HG03196 (cell line): Measurements from ENCODE around the gene PTPRD.

ENCODE experiments used
- ATAC-seq: cut with Tn5 transposase; IDR thresholded peaks from one replicate; pipeline ENCODE4 v1.9.1; 2021; ENCODE audit not compliant: unreplicated experiment

PTPRD gene

DNA sequence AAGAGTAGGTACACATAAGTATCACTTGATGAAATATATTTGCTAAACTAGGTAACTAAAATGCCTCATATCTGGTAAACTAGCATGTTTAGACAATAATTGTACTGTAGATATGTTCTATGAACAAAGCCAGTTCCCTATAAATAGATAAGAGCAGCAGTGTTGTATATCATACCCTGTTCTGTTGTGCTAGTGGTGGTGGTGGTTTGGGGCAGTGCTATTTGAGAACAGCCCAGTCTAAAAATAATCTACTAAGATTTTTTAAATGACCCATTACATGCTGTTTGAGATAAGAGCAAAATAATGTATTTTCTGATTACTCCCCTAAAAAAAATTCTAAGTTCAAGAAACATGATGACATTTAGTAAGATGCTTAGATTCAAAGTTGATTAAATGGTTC, 1984.0 kb downstream of the PTPRD start:
- ATAC-seq: no peak

DNA sequence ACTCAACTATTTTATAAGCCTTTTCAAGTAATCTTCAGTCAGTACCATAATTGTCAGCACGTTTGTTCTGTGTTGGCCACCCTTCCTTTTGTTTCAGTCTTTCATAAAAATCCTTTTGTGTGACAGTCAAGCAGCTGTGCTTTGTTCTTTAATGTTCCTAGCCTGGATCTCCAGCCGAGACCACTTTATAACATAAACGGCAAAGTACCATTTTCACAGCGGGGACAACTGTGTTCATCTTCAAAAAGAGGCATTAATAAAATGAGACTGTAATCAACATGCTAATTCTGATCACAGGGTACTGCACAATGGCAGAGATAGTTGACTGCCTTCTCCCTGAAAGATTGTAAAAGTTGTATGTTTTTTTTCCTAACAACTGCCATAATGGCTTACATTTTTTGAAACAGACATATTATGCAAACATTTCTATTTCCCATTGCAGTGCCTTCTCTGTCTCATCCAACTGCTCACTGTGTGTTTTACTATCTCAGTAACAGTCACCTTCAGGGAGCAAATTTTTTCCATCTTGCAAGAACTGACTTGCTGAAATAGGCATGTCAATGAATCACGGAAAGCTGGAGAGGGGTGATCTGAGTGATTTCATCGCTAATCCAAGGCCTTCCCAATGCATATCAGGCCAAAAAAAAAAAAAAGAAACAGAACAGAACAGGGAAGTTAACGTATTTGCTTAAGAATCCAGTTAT, 1984.7 kb downstream of the PTPRD start:
- no peak for ATAC-seq

DNA sequence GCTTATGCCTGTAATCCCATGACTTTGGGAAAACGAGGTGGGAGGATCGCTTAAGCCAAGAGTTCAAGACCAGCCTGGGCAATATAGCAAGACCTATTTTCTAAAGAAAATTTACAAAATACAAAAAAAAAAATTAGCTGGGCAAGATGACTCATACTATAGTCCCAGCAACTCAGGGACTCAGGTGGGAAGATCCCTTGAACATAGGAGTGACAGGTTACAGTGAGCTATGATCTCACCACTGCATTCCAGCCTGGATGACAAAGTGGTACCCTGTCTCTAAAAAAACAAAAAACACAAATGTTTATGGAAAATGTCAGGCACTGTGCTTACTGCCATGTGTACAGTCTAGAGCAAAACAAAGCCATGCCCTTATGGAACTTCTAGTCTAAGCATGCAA, 1989.9 kb downstream of the PTPRD start:
- no peak for ATAC-seq

DNA sequence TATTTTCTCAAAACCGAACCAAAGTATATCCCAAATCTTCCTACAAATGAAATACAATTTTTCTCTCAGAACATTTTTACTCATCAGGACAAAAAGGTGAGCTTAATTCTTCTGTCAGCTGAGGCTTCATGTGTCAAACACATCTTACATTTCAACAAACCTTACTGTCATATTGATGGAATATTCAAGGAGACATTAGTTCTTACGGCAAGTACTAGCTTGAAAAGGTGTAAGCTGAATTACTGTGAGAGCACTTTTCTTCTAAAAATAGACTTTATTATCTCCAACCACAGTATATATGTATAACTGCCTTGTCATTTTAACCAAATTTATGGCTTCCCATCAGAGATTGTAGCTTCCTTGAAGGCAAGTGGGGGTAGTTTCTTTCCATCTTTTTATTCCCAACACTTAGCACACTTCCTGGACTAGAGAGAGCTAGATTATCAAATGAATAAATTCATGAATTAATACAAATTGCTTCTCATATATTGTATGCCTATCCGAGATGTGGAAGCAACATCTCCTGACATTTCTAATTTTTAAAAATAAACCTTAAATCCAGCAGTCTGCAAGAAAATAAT, 1990.5 kb downstream of the PTPRD start:
- no peak for ATAC-seq

- no peak for ATAC-seq
Observed at GRCh38 chr9:8621416-8621815, 1991.4 kb downstream of the PTPRD start.

DNA sequence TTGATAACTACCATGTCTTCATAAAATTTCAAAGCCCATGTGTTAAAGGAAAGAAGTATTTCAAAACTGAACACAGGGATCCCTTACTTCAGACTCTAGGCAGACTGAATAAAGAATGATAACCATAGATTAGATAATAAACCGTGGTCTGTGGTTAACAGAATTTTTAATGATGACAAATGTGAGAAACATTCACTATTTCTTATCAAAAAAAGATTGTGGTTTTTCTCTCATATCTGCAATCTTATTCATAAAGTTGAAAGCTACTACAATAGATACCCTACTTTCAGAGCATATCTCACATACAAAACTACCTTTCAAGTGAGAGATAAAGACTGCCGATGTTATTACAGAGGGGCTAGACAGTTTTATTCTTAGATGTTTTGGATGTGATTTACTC, 1996.4 kb downstream of the PTPRD start:
- no peak for ATAC-seq

DNA sequence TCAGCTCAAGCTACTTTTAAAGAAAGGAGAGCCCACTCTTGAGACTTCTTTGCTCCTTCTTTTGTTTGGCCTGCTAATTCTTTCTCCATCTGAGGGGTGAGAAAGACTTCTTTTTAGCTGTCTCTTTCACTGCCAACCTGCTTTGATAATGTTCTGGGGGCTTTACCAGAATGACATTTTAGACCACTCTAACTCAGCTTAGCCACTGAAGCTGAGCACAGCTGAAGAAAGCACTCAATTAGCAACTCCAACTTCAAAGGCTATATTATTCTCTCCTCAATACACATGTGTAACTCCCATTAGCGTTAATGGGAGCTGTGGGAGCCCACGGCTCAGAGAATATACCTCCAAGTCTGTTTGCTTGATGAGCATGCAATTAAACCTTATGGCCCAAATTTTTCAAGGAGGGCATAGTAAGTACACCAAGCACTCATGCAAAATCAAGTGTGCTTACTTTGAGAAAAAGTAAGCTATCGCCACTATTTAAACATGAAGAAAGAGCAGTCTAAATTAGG, 1997.8 kb downstream of the PTPRD start:
- ATAC-seq: no peak

DNA sequence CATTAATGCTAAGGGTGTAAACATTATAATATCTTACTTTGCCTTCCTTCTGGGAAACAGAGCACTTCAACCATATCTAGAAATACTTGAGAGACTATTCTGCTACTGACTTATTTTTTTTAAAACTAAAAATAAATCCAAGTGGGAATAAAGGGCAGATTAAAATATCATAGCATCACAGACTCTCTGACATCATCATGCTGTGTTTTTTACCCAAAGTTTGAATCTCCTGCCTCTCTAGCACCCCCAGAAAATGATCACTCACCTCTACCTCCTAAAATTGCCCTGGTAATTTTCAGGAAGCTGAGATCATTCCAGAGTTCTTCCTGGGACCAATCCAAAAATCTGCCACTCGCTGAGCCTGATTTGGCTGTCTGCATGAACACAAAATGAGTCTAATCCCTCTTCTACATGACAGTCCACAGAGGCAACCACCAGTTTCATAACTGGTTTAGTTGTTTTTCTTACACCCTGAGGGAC, 1999.4 kb downstream of the PTPRD start:
- ATAC-seq: no peak

DNA sequence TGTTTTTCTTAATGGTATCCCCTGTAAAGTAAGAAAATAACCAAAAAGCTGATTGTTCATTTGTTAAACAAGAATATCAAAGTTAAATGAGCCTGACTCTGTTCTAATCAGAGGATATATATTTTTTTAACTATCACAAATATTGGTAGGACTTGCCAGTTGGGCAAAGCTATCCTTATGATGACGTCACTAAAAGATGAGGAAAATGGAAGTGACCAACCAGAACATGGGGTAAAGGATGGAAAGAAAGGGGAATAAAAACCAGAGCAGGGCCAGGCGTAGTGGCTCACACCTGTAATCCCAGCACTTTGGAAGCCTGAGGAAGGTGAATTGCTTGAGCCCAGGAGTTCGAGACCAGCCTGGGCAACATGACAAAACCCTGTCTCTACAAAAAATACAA, 2001.6 kb downstream of the PTPRD start:
- ATAC-seq: no peak

DNA sequence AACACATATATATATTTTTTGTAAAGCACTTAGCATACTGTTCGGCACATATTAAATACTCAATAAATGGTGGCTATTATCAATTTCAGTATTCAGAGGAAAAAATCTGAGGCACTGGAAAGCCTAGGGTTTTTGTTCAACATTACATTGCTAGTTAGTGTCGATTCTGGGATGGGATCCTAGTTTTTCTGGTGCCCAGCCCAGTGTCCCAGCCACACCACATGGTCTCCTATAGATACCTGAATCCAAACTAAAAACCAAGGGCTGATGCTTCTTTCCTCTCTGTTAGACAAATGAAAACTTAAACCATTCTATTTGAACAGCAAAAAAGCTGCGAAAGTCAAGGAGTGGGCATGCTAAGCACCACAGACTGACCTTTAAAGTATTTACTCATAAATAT, 2002.5 kb downstream of the PTPRD start:
- no peak for ATAC-seq

- ATAC-seq: no peak
Observed at GRCh38 chr9:8605096-8605495, 2007.7 kb downstream of the PTPRD start.

- ATAC-seq: no peak
Observed at GRCh38 chr9:8604201-8604600, 2008.6 kb downstream of the PTPRD start.

DNA sequence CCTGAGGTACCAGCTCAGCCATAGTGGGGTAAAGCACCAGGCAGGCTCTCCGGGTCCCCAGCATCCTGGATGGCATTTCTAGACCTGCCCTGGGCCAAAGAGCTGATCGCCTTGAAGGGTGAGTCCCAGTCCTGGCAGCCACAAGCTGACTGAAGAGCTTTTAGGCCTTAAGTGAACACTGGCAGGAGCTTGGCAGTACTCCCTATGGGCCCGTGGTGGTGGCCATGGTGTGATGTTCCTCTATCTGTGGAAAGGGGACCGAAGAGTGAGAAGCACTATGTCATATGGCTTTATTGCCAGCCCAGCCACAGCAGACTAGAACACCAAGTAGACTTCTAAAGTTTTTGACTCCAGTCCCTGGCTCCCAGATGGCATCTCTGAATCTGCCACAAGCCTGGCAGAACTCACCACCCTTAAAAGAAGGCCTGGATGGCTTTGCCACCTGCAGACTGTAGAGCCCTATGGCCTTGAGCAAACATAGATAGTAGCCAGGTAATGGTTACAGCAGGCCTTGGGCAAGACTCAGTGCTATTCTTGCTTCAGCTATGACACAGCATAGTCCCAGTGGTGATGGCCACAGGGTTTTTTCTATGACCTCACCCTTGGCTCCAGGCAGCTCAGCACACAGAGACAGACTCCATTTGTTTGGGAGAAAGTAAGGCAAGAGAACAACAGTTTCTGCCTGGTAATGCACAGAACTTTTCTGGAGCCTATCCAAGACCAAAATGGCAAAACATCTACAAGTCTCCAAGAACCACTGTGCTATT, 2011.7 kb downstream of the PTPRD start:
- ATAC-seq: no peak

DNA sequence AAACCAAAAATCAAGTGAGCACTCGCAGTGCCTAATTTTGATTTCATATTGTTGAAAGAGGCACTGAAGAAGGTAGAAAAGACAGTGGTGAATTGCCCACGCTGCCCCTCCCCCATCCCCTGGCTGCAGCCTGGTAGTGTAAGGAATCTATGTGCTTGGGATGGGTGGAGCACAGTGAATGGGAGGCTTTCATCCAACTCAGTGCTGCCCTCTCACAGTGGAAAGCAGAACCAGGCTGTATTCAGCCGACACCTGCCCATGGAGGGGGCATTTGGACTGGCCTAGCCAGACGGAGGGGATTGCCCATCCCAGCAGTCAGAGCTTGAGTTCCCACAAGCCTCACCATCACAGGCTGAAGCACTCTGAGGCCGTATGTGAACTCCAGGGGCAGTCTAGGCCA, 2012.9 kb downstream of the PTPRD start:
- ATAC-seq: no peak

- no peak for ATAC-seq
Observed at GRCh38 chr9:8589476-8589875, 2023.3 kb downstream of the PTPRD start.

DNA sequence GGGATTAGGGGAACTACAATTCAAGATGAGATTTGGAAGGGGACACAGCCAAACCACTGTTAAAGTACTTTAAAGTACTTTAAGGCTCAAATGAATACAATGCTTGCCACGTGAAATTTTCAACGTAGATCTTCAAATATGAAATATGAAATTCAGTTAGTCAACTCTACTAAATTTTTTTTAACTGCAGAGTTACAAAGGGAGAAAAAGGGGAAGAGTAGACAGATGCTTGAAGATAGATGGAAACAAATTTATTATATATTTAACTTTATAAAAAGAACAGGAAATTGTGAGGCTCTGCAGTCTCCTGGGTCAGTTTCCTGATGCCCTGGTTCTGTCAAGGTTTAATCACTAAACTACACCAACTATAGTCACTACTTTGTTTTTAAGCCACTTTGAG, 2027.8 kb downstream of the PTPRD start:
- ATAC-seq: no peak

- ATAC-seq: no peak
Observed at GRCh38 chr9:8579661-8580060, 2033.1 kb downstream of the PTPRD start.

DNA sequence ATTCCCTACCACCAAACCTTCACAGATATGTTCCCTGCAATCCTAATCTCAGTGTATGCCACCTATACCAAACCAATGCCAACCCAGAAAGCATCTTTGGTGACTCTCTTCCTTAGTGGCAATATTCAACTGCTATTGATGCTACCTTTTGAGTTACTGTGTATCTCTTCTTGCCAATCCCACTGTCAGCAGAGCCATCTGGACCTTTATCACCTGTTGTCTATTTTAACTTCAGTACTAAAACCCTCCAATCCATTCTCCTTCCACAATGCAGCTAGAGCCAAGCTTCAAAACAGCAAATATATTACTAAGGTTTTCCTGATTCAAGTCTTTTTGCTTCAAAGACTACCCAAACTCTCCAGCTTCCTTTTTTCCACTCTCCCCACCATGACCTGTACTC, 2036.1 kb downstream of the PTPRD start:
- no peak for ATAC-seq

GRCh38 chr9:8574846-8575245, 2038.0 kb downstream of the PTPRD start:
- ATAC-seq: no peak

DNA sequence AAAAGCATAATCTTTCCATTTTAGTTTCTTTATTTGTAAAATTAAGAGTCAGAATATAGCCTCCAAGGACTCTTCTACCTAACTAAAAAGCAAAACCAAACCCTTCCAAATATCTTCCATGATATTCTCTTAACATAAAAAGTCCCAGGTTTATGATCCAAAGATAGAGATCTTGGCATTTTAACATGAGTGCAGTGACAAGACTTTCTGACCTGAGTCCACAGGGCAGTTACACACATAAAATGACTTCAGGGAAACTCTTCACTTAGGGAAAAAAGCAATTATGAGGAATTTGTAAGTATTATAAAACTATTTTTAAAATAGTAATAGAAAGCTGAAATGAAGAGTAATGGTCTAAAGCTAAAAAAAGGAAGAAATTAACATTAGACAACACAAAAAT, 2040.6 kb downstream of the PTPRD start:
- no peak for ATAC-seq

GRCh38 chr9:8571643-8572042, 2041.2 kb downstream of the PTPRD start:
- no peak for ATAC-seq

GRCh38 chr9:8570776-8571175, 2042.0 kb downstream of the PTPRD start:
- ATAC-seq: no peak
